Measurements from ENCODE around the gene ALMS1. TPM values are rescaled to one million over a fixed set of nuclear protein-coding genes. Genes with fewer than 3 reads are reported as not detected.

The ALMS1 gene
- polyA plus RNA-seq, 3 donors = 0.55 to 5.2 (median 0.64) TPM

- H3K36me3 Mint-ChIP-seq = peaks cover 30 to 48% of the 10 kb centered on the region in 2 donors
- H3K27me3 Mint-ChIP-seq (ENCODE audit: low read depth in 3 of 3) = no peaks in the 10 kb centered on the region
- no peak for DNase-seq
- H3K9ac ChIP-seq (ENCODE audit: insufficient read depth, low read length, poor library complexity, severe bottlenecking) = no peak overlapping the region
- H3K4me2 ChIP-seq (replicated peaks; ENCODE audit: extremely low read depth, low read length, poor library complexity, severe bottlenecking) = no peak overlapping the region
- H3K4me1 ChIP-seq (ENCODE audit: control insufficient read depth in 1 of 2, insufficient read depth in 2 of 2, low read length in 2 of 2) = no peaks in the 10 kb centered on the region
- intact Hi-C loops (cut with micrococcal nuclease) = no loop called here
- no peak overlapping the region for H2AFZ ChIP-seq (ENCODE audit: insufficient read depth, low read depth, low read length, poor library complexity, severe bottlenecking)
- H3K27ac Mint-ChIP-seq = no peak overlapping the region
- peaks cover 17 to 23% (median 19%) of the 10 kb centered on the region in 7 donors for H3K9me3 Mint-ChIP-seq
- H3K4me3 Mint-ChIP-seq = no peak overlapping the region
- no peaks in the 10 kb centered on the region for H3K27me3 ChIP-seq (ENCODE audit: control insufficient read depth in 2 of 2, insufficient read depth in 2 of 2, low read length in 2 of 2)
- peaks cover 5 to 16% of the 10 kb centered on the region in 2 donors for H3K9me3 ChIP-seq (replicated peaks in 1 of 2; ENCODE audit: control insufficient read depth in 1 of 2, insufficient read depth in 1 of 2, low read length in 2 of 2)
- no peaks in the 10 kb centered on the region for H4K20me1 ChIP-seq (ENCODE audit: insufficient read depth, low read length)
- no peak overlapping the region for H3K4me3 ChIP-seq (replicated peaks in 1 of 3; ENCODE audit: low read depth in 2 of 3, low read length in 3 of 3)
- no peak overlapping the region for H3K27ac ChIP-seq (ENCODE audit: low read depth in 1 of 2, low read length in 2 of 2)
- H3K36me3 ChIP-seq (replicated peaks in 1 of 2; ENCODE audit: control insufficient read depth in 1 of 2, insufficient read depth in 2 of 2, low read length in 2 of 2) = peaks cover 3 to 22% of the 10 kb centered on the region in 2 donors
- TF ChIP-seq CTCF (IDR thresholded peaks at IDR 0.05) = no peak
- H3K4me1 Mint-ChIP-seq = peaks cover 4% of the 10 kb centered on the region
- no peaks in the 10 kb centered on the region for H3K79me2 ChIP-seq (ENCODE audit: insufficient read depth, low read length)
Observed at GRCh38 chr2:73489053-73489452, 103.4 kb downstream of the ALMS1 start.

GRCh38 chr2:73494031-73494430 lies 108.4 kb downstream of the ALMS1 start:
- Histone ChIP-seq H3K27me3 (ENCODE audit: control insufficient read depth in 2 of 2, insufficient read depth in 2 of 2, low read length in 2 of 2) (no peaks in the 10 kb centered on the region), H2AFZ (ENCODE audit: insufficient read depth, low read depth, low read length, poor library complexity, severe bottlenecking) (no peak overlapping the region), H3K4me3 (replicated peaks in 1 of 3; ENCODE audit: low read depth in 2 of 3, low read length in 3 of 3) (no peak overlapping the region), H3K4me1 (ENCODE audit: control insufficient read depth in 1 of 2, insufficient read depth in 2 of 2, low read length in 2 of 2) (no peaks in the 10 kb centered on the region), H3K9me3 (replicated peaks in 1 of 2; ENCODE audit: control insufficient read depth in 1 of 2, insufficient read depth in 1 of 2, low read length in 2 of 2) (no peaks in the 10 kb centered on the region), H4K20me1 (ENCODE audit: insufficient read depth, low read length) (no peaks in the 10 kb centered on the region), H3K27ac (ENCODE audit: low read depth in 1 of 2, low read length in 2 of 2) (no peak overlapping the region), H3K9ac (ENCODE audit: insufficient read depth, low read length, poor library complexity, severe bottlenecking) (no peak overlapping the region), H3K79me2 (ENCODE audit: insufficient read depth, low read length) (no peaks in the 10 kb centered on the region), H3K36me3 (replicated peaks in 1 of 2; ENCODE audit: control insufficient read depth in 1 of 2, insufficient read depth in 2 of 2, low read length in 2 of 2) (peaks cover 3 to 22% of the 10 kb centered on the region in 2 donors), H3K4me2 (replicated peaks; ENCODE audit: extremely low read depth, low read length, poor library complexity, severe bottlenecking) (no peak overlapping the region)
- TF ChIP-seq CTCF (IDR thresholded peaks at IDR 0.05) = no peak
- intact Hi-C loops (cut with micrococcal nuclease) = no loop called here
- WGBS (ENCODE audit: insufficient coverage) = no CpG with 5 or more reads among the region's 2 CpGs
- peaks cover 20 to 28% of the 10 kb centered on the region in 2 donors for H3K36me3 Mint-ChIP-seq
- H3K27ac Mint-ChIP-seq = no peak overlapping the region
- H3K4me1 Mint-ChIP-seq = peaks cover 1% of the 10 kb centered on the region
- DNase-seq = no peak
- H3K9me3 Mint-ChIP-seq = no peaks in the 10 kb centered on the region
- no peak overlapping the region for H3K4me3 Mint-ChIP-seq
- no peaks in the 10 kb centered on the region for H3K27me3 Mint-ChIP-seq (ENCODE audit: low read depth in 3 of 3)
